Retinal pigment epithelial cell (primary cell): Measurements from ENCODE around the gene WDR35.

Experiments used
- DNase-seq: peaks from one replicate; pipeline ENCODE4 v3.0.0-alpha.2; 2010; ENCODE audit warnings: low read depth
- H3K4me3 ChIP-seq: 2 replicates; pipeline ENCODE4 v1.5.1; 2011; ENCODE audit warnings: mild to moderate bottlenecking, low read length, control low read depth, moderate library complexity
- TF ChIP-seq, protein P1 (sequence below): conservative IDR thresholded peaks from 2 replicates; pipeline ENCODE4 v1.5.1; 2011; ENCODE audit warnings: low read depth, low read length, control low read depth, inconsistent platforms

The WDR35 gene

GRCh38 chr2:19989667-19990415 lies at the start of gene WDR35:
Gene WDR35 (minus strand): TSS chr2:19990105. CDS start chr2:19990015, 90 bp downstream.
- H3K4me3 ChIP-seq: peak within 1 kb of the TSS; percentile 93
- TF ChIP-seq, protein P1, sequence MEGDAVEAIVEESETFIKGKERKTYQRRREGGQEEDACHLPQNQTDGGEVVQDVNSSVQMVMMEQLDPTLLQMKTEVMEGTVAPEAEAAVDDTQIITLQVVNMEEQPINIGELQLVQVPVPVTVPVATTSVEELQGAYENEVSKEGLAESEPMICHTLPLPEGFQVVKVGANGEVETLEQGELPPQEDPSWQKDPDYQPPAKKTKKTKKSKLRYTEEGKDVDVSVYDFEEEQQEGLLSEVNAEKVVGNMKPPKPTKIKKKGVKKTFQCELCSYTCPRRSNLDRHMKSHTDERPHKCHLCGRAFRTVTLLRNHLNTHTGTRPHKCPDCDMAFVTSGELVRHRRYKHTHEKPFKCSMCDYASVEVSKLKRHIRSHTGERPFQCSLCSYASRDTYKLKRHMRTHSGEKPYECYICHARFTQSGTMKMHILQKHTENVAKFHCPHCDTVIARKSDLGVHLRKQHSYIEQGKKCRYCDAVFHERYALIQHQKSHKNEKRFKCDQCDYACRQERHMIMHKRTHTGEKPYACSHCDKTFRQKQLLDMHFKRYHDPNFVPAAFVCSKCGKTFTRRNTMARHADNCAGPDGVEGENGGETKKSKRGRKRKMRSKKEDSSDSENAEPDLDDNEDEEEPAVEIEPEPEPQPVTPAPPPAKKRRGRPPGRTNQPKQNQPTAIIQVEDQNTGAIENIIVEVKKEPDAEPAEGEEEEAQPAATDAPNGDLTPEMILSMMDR: no peak
- peak; percentile 43 for DNase-seq

GRCh38 chr2:20037660-20038059 lies 47.8 kb upstream of the WDR35 start:
- no peak for DNase-seq
- TF ChIP-seq, protein P1: no peak

DNA sequence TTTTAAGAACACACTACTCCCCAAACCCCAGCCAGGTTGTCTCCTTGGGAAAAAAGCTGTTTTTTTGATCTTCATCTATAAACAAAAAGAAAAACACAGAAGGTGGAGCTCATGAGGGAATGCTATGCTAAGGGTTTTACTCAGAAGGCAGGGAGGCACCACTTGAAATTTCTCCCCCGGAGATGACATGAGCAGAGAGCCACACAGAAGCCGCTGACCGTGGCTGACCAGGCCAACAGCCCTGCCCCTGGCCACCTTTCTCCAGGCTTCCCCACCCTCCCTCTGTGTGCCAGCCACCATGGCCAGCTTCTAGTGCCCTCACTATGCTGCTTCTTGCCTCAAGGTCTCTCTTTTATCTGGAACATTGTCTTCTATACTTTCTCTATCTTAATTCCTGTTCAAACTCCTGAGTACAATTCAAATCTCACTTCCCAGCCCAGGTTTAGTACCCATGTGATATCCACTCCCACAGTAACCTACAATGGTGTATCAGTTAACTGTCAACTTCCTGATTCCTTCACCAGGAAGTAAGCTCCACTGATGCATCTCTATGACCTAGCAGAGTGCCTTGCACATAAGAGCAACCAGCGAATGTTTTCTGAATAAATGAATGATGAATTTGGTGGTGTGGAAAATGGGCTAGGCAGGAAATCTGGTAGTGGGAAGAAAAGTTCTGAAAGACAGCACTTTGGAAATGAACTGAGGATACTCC lies 46.2 kb upstream of the WDR35 start:
- no peak for DNase-seq
- H3K4me3 ChIP-seq: no peak overlapping the region
- TF ChIP-seq, protein P1: no peak

More at GRCh38 chr2:20037660-20038059, 47.8 kb upstream of the WDR35 start:
- no peak overlapping the region for H3K4me3 ChIP-seq

- no peak overlapping the region for H3K4me3 ChIP-seq
- TF ChIP-seq, protein P1: no peak
- no peak for DNase-seq
These were observed 44.9 kb upstream of the WDR35 start for GRCh38 chr2:20034821-20035220.

DNA sequence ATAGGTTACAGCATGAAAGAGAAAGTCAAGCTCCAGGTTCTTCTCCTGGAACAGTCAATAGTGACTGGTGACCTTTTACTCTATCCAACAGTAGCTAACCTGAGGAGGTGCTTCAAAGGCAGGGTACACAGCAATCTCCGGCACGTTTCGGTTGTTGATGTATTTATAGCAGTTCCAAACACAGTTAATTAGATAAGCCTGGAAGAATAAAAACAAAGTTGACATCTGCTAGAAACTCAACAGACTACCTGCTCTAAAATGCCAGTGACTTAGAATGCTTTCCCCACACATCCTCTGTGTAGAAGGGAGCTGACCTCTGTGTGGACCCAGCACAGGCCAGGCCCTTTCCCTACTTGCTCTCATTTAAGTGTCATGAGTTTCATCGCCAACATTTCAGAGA lies 44.3 kb upstream of the WDR35 start:
- H3K4me3 ChIP-seq: no peak overlapping the region
- DNase-seq: no peak
- TF ChIP-seq, protein P1: no peak

DNA sequence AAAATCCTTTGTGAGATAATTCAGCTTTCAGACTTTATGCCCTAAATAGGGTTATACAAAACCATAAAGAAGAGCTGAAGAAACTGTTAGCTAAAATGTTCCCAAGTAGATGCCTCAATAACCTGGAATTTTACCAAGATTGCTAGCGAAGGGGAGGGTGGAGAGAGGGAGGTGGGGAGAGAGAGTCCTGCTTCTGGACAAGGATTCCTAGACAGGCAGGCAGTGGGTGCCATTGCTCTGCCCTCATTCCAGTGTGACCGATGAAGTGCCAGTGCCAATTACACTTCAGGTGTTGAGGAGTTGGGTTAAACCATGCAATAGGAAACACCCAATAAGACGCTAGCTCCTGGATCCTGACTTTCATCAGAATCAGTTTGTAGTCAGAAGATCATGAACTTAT lies 43.4 kb upstream of the WDR35 start:
- TF ChIP-seq, protein P1: no peak
- no peak overlapping the region for H3K4me3 ChIP-seq
- DNase-seq: no peak
